Bronchial epithelial cell (primary cell): ENCODE data around the gene FOXL3. TPM values are rescaled to one million over a fixed set of nuclear protein-coding genes. Genes with fewer than 3 reads are reported as not detected.
"Not testable (repeated sequence)": the region's sequence is repeated elsewhere in the genome, so short reads cannot be mapped to it uniquely, and the experiment has no call there.

Source experiments
- DNase-seq: peaks from one replicate; pipeline ENCODE4 v3.0.0-alpha.2; 2010; ENCODE audit warnings: low read depth
- FAIRE-seq: peaks from 2 replicates; lab custom pipeline; 2011; peaks lifted over from hg19 to GRCh38; lab: Jason Lieb, UNC
- H3K27me3 ChIP-seq: 2 replicates; pipeline ENCODE4 v1.5.1; 2011; ENCODE audit warnings: low read length; ENCODE audit not compliant: control insufficient read depth, insufficient read depth
- H3K36me3 ChIP-seq: 2 replicates; pipeline ENCODE4 v1.5.1; 2011; ENCODE audit warnings: low read length; ENCODE audit not compliant: control insufficient read depth, insufficient read depth
- H3K4me3 ChIP-seq: 2 replicates; pipeline ENCODE4 v1.5.1; 2011; ENCODE audit warnings: mild to moderate bottlenecking, low read depth, low read length, control low read depth
- total RNA-seq: library from RNA; depleted of rRNA; stranded (reverse); fragments of >200 nt; gene quantifications from 2 replicates; pipeline ENCODE4 v1.2.1, GENCODE V29; 2014
- TF ChIP-seq, protein P1 (sequence below): IDR thresholded peaks from 2 replicates; pipeline ENCODE4 v1.5.1; 2011; ENCODE audit warnings: mild to moderate bottlenecking, moderate library complexity, low read length, control low read depth, inconsistent platforms; ENCODE audit not compliant: insufficient read depth, severe bottlenecking

Gene FOXL3
- not detected in 2 replicates for total RNA-seq

DNA sequence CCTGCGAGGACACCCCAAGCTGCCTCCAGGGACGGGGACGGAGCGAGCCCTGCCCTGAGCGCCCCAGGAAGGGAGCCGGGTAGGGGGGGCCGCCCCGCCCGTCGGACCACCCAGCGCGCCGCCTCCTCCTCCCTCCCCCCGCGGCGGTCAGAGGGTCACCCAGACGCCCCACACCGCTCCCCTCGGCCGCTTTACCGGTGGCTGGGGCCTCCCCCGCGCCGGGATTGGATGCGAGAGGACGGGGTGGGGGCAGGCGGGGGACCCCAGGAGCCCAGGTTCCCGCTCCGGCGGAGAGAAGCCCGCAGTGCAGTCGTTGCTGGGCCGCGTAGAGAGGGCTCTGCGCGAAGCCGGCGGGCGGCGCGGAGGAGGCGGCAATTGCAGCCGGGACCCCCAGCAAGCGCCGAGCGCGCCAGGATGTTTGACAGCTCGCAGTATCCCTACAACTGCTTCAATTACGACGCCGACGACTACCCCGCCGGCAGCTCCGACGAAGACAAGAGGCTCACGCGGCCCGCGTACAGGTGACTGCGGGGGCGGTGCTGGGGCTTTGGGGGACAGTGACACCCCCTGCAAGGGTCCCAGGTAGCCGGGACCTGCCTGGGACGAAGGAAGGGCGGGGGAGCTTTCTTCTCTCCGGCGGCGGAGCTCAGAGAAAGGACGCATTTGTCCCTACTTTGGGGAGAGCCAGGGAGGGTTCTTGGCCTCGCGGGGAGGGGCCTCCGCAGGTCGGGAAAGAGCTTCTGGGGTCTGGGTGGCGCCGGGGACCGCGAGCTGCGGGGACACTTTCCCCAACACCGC is at the start of gene FOXL3:
Gene FOXL3, plus strand, starts transcription at position 415 of the 798 bp plus-strand sequence. Its CDS starts 0 bp downstream, at position 415.
- TF ChIP-seq, protein P1, sequence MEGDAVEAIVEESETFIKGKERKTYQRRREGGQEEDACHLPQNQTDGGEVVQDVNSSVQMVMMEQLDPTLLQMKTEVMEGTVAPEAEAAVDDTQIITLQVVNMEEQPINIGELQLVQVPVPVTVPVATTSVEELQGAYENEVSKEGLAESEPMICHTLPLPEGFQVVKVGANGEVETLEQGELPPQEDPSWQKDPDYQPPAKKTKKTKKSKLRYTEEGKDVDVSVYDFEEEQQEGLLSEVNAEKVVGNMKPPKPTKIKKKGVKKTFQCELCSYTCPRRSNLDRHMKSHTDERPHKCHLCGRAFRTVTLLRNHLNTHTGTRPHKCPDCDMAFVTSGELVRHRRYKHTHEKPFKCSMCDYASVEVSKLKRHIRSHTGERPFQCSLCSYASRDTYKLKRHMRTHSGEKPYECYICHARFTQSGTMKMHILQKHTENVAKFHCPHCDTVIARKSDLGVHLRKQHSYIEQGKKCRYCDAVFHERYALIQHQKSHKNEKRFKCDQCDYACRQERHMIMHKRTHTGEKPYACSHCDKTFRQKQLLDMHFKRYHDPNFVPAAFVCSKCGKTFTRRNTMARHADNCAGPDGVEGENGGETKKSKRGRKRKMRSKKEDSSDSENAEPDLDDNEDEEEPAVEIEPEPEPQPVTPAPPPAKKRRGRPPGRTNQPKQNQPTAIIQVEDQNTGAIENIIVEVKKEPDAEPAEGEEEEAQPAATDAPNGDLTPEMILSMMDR, result no peak
- no peak for FAIRE-seq
- H3K4me3 ChIP-seq, result no peak within 1 kb of the TSS
- DNase-seq, result no peak
- no peaks in the 10 kb centered on the region for H3K36me3 ChIP-seq
- H3K27me3 ChIP-seq, result peaks cover 31% of the 10 kb centered on the region

DNA sequence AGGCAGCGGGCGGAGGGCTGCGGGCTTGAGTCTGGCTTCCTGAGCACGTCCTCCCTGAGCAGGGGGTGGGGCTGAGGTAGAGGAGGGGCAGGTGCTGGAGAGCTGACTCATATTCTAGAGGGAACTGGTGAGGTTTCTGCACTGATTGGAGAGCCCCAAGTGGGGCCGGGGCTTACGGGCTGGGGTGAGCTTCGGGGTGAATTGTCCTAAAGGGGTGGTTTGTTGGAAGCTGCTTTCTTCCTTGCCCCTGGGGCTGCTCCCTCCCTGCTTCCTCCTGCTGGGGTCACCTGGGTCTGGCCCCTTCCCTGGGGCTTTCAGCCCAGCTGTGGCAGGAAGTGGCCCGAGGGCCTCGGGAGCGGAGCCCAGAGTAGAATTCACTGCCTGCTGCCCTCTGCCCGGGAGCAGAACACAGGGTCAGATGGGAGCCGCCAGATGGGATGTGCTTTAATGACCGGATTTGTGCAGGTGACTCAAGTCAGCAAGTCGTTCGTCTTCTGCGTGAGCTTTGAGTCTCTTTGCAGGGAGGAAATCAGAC is 49.0 kb upstream of the FOXL3 start:
- H3K4me3 ChIP-seq, result no peak overlapping the region
- H3K36me3 ChIP-seq, result no peaks in the 10 kb centered on the region
- DNase-seq (no peak), FAIRE-seq (no peak)
- H3K27me3 ChIP-seq, result no peaks in the 10 kb centered on the region
- TF ChIP-seq, protein P1, result no peak

DNA sequence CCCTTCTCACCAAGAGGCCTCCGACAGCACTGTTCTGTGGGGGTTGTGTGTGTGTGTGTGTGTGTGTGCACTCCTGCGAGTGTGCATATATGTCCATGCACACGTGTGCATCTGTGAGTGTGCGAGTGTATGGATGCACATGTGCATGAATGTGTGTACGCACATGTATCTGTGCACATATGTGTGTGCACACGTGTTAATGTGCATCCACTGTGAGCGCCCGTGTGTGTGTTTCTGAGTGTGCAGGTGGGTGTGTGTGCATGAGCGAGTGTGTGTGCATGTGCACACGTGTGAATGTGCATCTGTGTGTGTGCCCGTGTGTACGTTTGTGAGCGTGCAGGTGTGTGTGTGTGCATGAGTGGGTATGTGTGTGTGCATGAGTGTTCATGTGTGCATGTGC is 48.5 kb upstream of the FOXL3 start:
- no peak for DNase-seq
- FAIRE-seq, result no peak
- no peak overlapping the region for H3K4me3 ChIP-seq
- TF ChIP-seq, protein P1, result no peak
- no peaks in the 10 kb centered on the region for H3K27me3 ChIP-seq
- H3K36me3 ChIP-seq, result no peaks in the 10 kb centered on the region

DNA sequence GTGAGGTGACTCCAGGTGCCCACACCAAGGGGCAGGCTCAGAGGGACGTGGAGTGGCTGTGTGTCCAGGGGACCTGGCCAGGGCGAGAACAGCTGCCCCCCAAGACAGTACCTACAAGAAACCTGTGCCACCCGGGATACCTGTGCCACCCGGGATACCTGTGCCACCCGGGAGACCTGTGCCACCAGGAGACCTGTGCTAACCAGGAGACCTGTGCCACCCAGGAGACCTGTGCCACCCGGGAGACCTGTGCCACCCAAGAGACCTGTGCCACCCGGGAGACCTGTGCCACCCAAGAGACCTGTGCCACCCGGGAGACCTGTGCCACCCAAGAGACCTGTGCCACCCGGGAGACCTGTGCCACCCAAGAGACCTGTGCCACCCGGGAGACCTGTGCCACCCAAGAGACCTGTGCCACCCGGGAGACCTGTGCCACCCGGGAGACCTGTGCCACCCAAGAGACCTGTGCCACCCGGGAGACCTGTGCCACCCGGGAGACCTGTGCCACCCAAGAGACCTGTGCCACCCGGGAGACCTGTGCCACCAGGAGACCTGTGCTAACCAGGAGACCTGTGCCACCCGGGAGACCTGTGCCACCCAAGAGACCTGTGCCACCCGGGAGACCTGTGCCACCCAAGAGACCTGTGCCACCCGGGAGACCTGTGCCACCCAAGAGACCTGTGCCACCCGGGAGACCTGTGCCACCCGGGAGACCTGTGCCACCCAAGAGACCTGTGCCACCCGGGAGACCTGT is 47.0 kb upstream of the FOXL3 start:
- not testable (repeated sequence) for H3K4me3 ChIP-seq, FAIRE-seq, H3K36me3 ChIP-seq, DNase-seq, H3K27me3 ChIP-seq

DNA sequence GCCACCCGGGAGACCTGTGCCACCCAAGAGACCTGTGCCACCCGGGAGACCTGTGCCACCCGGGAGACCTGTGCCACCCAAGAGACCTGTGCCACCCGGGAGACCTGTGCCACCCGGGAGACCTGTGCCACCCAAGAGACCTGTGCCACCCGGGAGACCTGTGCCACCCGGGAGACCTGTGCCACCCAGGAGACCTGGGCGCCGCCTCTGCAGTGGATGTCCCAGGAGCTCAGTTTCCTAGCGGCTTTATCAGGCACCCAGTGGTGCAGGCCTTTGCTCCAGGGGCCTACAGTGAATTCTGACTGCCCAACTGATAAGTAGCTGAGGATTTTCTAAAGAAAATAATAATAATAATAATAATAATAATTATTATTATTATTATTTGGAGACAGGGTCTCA is 46.4 kb upstream of the FOXL3 start:
- not testable (repeated sequence) for FAIRE-seq, H3K27me3 ChIP-seq, H3K36me3 ChIP-seq, DNase-seq, H3K4me3 ChIP-seq

DNA sequence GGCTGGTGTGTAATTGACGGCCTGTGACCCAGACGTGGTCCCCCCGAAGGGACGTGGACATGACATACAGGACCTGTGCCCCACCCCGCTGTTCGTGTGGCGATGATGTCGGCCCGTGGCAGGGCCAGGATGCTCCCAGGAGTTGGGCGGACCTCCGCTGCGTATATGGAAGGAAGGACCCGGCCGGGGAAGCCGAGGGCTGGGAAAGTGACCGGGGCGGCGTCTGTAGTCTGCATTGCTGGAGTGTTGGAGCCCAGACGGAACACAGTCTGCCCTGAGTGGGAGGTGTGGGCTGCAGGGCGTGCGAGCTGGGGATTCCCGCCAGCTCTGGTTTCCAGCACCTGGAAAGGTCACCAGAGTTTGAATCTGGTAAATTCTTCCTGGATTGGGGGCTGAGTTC is 45.0 kb upstream of the FOXL3 start:
- Histone ChIP-seq H3K36me3 (no peaks in the 10 kb centered on the region), H3K27me3 (no peaks in the 10 kb centered on the region), H3K4me3 (no peak overlapping the region)
- FAIRE-seq, result no peak
- TF ChIP-seq, protein P1, result no peak
- no peak for DNase-seq
